ENCODE data around the gene PRSS2. TPM values are rescaled to one million over a fixed set of nuclear protein-coding genes. Genes with fewer than 3 reads are reported as not detected.
"Not testable (repeated sequence)": the region's sequence is repeated elsewhere in the genome, so short reads cannot be mapped to it uniquely, and the experiment has no call there.

PRSS2 gene
- total RNA-seq, 1 donor, result not detected

- Histone ChIP-seq H3K4me1 (ENCODE audit: insufficient read depth, low read length) (no peaks in the 10 kb centered on the region), H3K27ac (ENCODE audit: low read depth, low read length) (no peak overlapping the region), H3K36me3 (ENCODE audit: insufficient read depth, low read length) (no peaks in the 10 kb centered on the region), H3K4me2 (ENCODE audit: insufficient read depth, low read length) (no peak overlapping the region), H3K9me3 (ENCODE audit: low read depth, low read length) (no peaks in the 10 kb centered on the region), H3K79me2 (ENCODE audit: insufficient read depth, low read length) (no peaks in the 10 kb centered on the region), H3K4me3 (ENCODE audit: insufficient read depth, low read length) (no peak overlapping the region), H2AFZ (ENCODE audit: low read length) (no peak overlapping the region), H4K20me1 (ENCODE audit: insufficient read depth, low read length) (no peaks in the 10 kb centered on the region), H3K27me3 (ENCODE audit: insufficient read depth, low read length) (peaks cover 3% of the 10 kb centered on the region)
- TF ChIP-seq CTCF (IDR thresholded peaks at IDR 0.05; ENCODE audit: extremely low read depth, low read depth, low read length), result no peak
- no peak for DNase-seq (ENCODE audit: insufficient read length, low spot score, missing footprints)
Measured at GRCh38 chr7:142739923-142740492, 30.8 kb upstream of the PRSS2 start.

GRCh38 chr7:142740786-142741185, 30.0 kb upstream of the PRSS2 start:
- Histone ChIP-seq H3K27ac (ENCODE audit: low read depth, low read length) (no peak overlapping the region), H4K20me1 (ENCODE audit: insufficient read depth, low read length) (no peaks in the 10 kb centered on the region), H3K9me3 (ENCODE audit: low read depth, low read length) (no peaks in the 10 kb centered on the region), H3K79me2 (ENCODE audit: insufficient read depth, low read length) (no peaks in the 10 kb centered on the region), H3K36me3 (ENCODE audit: insufficient read depth, low read length) (no peaks in the 10 kb centered on the region), H2AFZ (ENCODE audit: low read length) (no peak overlapping the region), H3K27me3 (ENCODE audit: insufficient read depth, low read length) (peaks cover 3% of the 10 kb centered on the region), H3K4me3 (ENCODE audit: insufficient read depth, low read length) (no peak overlapping the region), H3K4me1 (ENCODE audit: insufficient read depth, low read length) (no peaks in the 10 kb centered on the region), H3K4me2 (ENCODE audit: insufficient read depth, low read length) (no peak overlapping the region)
- TF ChIP-seq CTCF (IDR thresholded peaks at IDR 0.05; ENCODE audit: extremely low read depth, low read depth, low read length), result no peak
- no peak for DNase-seq (ENCODE audit: insufficient read length, low spot score, missing footprints)

GRCh38 chr7:142741932-142742331, 28.8 kb upstream of the PRSS2 start:
- not testable (repeated sequence) for H3K36me3 ChIP-seq (ENCODE audit: insufficient read depth, low read length); H3K4me3 ChIP-seq (ENCODE audit: insufficient read depth, low read length); H3K9me3 ChIP-seq (ENCODE audit: low read depth, low read length); H4K20me1 ChIP-seq (ENCODE audit: insufficient read depth, low read length); H3K27ac ChIP-seq (ENCODE audit: low read depth, low read length); H3K27me3 ChIP-seq (ENCODE audit: insufficient read depth, low read length); H3K4me1 ChIP-seq (ENCODE audit: insufficient read depth, low read length); H2AFZ ChIP-seq (ENCODE audit: low read length); H3K4me2 ChIP-seq (ENCODE audit: insufficient read depth, low read length); DNase-seq (ENCODE audit: insufficient read length, low spot score, missing footprints); H3K79me2 ChIP-seq (ENCODE audit: insufficient read depth, low read length)

- H3K4me1 ChIP-seq (ENCODE audit: insufficient read depth, low read length), result no peaks in the 10 kb centered on the region
- no peak overlapping the region for H3K27ac ChIP-seq (ENCODE audit: low read depth, low read length)
- no peak for DNase-seq (ENCODE audit: insufficient read length, low spot score, missing footprints)
- no peak for TF ChIP-seq CTCF (IDR thresholded peaks at IDR 0.05; ENCODE audit: extremely low read depth, low read depth, low read length)
- no peaks in the 10 kb centered on the region for H3K27me3 ChIP-seq (ENCODE audit: insufficient read depth, low read length)
- no peaks in the 10 kb centered on the region for H3K79me2 ChIP-seq (ENCODE audit: insufficient read depth, low read length)
- no peaks in the 10 kb centered on the region for H3K36me3 ChIP-seq (ENCODE audit: insufficient read depth, low read length)
- H3K4me3 ChIP-seq (ENCODE audit: insufficient read depth, low read length), result no peak overlapping the region
- no peak overlapping the region for H2AFZ ChIP-seq (ENCODE audit: low read length)
- H4K20me1 ChIP-seq (ENCODE audit: insufficient read depth, low read length), result no peaks in the 10 kb centered on the region
- no peak overlapping the region for H3K4me2 ChIP-seq (ENCODE audit: insufficient read depth, low read length)
- H3K9me3 ChIP-seq (ENCODE audit: low read depth, low read length), result no peaks in the 10 kb centered on the region
Measured at GRCh38 chr7:142745091-142745635, 25.6 kb upstream of the PRSS2 start.
